BE2C (cell line): ENCODE measurements around the gene THSD4.

Experiments
- DNase-seq: peaks from one replicate; pipeline ENCODE4 v3.0.0-alpha.2; 2020
- H3K27me3 ChIP-seq: fragments of 250-450 bp; sonication (Bioruptor Pico); 2 replicates; pipeline ENCODE4 v1.5.1; 2020; ENCODE audit warnings: mild to moderate bottlenecking
- H3K36me3 ChIP-seq: fragments of 250-450 bp; sonication (Bioruptor Pico); 2 replicates; pipeline ENCODE4 v1.5.1; 2020; ENCODE audit warnings: mild to moderate bottlenecking
- H3K4me1 ChIP-seq: fragments of 250-450 bp; sonication (Bioruptor Pico); 2 replicates; pipeline ENCODE4 v1.5.1; 2020
- H3K4me3 ChIP-seq: 2 replicates; pipeline ENCODE4 v1.5.1; 2011; ENCODE audit warnings: low read depth, low read length
- H3K9me3 ChIP-seq: fragments of 250-450 bp; sonication (Bioruptor Pico); 2 replicates; pipeline ENCODE4 v1.5.1; 2020
- CTCF ChIP-seq: IDR thresholded peaks from 2 replicates; pipeline ENCODE4 v1.5.1; 2012; ENCODE audit warnings: mild to moderate bottlenecking, low read depth, low read length

The THSD4 gene

GRCh38 chr15:71786673-71787072 is 671.4 kb downstream of the THSD4 start:
- Histone ChIP-seq H3K9me3 (no peaks in the 10 kb centered on the region), H3K27me3 (no peaks in the 10 kb centered on the region; the same call in 1 of the 2 replicates), H3K4me1 (no peaks in the 10 kb centered on the region), H3K4me3 (no peak overlapping the region), H3K36me3 (no peaks in the 10 kb centered on the region)
- TF ChIP-seq CTCF, result no peak
- DNase-seq, result no peak

GRCh38 chr15:71788646-71789579 is 673.6 kb downstream of the THSD4 start:
- H3K4me3 ChIP-seq, result no peak overlapping the region
- no peak for TF ChIP-seq CTCF
- no peaks in the 10 kb centered on the region for H3K4me1 ChIP-seq
- no peaks in the 10 kb centered on the region; the same call in 1 of the 2 replicates for H3K27me3 ChIP-seq
- H3K36me3 ChIP-seq, result no peaks in the 10 kb centered on the region
- H3K9me3 ChIP-seq, result no peaks in the 10 kb centered on the region
- no peak for DNase-seq

- no peaks in the 10 kb centered on the region for H3K4me1 ChIP-seq
- H3K9me3 ChIP-seq, result no peaks in the 10 kb centered on the region
- H3K36me3 ChIP-seq, result no peaks in the 10 kb centered on the region
- no peaks in the 10 kb centered on the region; the same call in 1 of the 2 replicates for H3K27me3 ChIP-seq
- DNase-seq, result no peak
- no peak for TF ChIP-seq CTCF
- H3K4me3 ChIP-seq, result no peak overlapping the region
These were observed 674.3 kb downstream of the THSD4 start for GRCh38 chr15:71789616-71790015.

- DNase-seq, result no peak
- Histone ChIP-seq H3K27me3 (no peaks in the 10 kb centered on the region; the same call in 1 of the 2 replicates), H3K36me3 (no peaks in the 10 kb centered on the region), H3K4me3 (no peak overlapping the region), H3K9me3 (no peaks in the 10 kb centered on the region), H3K4me1 (no peaks in the 10 kb centered on the region)
- TF ChIP-seq CTCF, result no peak
These were observed 674.8 kb downstream of the THSD4 start for GRCh38 chr15:71790081-71790480.

GRCh38 chr15:71791975-71792374 is 676.7 kb downstream of the THSD4 start:
- no peaks in the 10 kb centered on the region for H3K9me3 ChIP-seq
- H3K4me1 ChIP-seq, result no peaks in the 10 kb centered on the region
- H3K27me3 ChIP-seq, result no peaks in the 10 kb centered on the region; the same call in 1 of the 2 replicates
- TF ChIP-seq CTCF, result no peak
- DNase-seq, result no peak
- no peak overlapping the region for H3K4me3 ChIP-seq
- no peaks in the 10 kb centered on the region for H3K36me3 ChIP-seq

- Histone ChIP-seq H3K4me3 (no peak overlapping the region), H3K36me3 (no peaks in the 10 kb centered on the region), H3K27me3 (no peaks in the 10 kb centered on the region; the same call in 1 of the 2 replicates), H3K9me3 (no peaks in the 10 kb centered on the region), H3K4me1 (no peaks in the 10 kb centered on the region)
- no peak for TF ChIP-seq CTCF
- no peak for DNase-seq
These were observed 677.2 kb downstream of the THSD4 start for GRCh38 chr15:71792521-71792920.
